HFF-Myc (cell line): ENCODE results near the gene FMO3.

Experiments
- DNase-seq: peaks from one replicate; pipeline ENCODE4 v3.0.0-alpha.2; 2011; ENCODE audit warnings: low read depth; ENCODE audit errors: extremely low read depth
- H3K4me3 ChIP-seq: replicated peaks from 2 replicates; pipeline ENCODE4 v1.5.1; 2011; ENCODE audit warnings: low read depth, mild to moderate bottlenecking, control low read depth, low read length
- TF ChIP-seq, protein P1 (sequence below): IDR thresholded peaks from 2 replicates; pipeline ENCODE4 v1.5.1; 2012; ENCODE audit warnings: mild to moderate bottlenecking, low read depth, low read length, control low read depth; ENCODE audit errors: missing control alignments

FMO3 gene

DNA sequence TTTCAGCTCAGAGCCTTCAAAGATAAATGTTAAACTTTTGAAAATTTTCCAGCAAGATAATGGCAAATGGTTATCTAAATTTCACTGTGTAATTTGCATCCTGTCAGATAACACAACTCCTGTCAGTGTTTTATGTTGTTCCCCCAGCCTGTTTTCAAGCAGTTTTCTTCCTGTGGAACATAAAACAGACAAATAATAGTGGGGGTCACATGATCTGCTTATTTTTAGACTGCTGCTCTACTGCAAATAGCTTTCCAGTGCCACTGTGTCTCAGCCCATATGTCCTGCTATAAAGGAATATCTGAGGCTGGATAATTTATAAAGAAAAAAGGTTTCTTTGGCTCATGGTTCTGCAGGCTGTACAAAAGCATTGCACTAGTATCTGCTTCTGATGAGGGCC is 32.2 kb downstream of the FMO3 start:
- no peak for DNase-seq
- H3K4me3 ChIP-seq, result no peak overlapping the region
- TF ChIP-seq, protein P1, sequence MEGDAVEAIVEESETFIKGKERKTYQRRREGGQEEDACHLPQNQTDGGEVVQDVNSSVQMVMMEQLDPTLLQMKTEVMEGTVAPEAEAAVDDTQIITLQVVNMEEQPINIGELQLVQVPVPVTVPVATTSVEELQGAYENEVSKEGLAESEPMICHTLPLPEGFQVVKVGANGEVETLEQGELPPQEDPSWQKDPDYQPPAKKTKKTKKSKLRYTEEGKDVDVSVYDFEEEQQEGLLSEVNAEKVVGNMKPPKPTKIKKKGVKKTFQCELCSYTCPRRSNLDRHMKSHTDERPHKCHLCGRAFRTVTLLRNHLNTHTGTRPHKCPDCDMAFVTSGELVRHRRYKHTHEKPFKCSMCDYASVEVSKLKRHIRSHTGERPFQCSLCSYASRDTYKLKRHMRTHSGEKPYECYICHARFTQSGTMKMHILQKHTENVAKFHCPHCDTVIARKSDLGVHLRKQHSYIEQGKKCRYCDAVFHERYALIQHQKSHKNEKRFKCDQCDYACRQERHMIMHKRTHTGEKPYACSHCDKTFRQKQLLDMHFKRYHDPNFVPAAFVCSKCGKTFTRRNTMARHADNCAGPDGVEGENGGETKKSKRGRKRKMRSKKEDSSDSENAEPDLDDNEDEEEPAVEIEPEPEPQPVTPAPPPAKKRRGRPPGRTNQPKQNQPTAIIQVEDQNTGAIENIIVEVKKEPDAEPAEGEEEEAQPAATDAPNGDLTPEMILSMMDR, result no peak

DNA sequence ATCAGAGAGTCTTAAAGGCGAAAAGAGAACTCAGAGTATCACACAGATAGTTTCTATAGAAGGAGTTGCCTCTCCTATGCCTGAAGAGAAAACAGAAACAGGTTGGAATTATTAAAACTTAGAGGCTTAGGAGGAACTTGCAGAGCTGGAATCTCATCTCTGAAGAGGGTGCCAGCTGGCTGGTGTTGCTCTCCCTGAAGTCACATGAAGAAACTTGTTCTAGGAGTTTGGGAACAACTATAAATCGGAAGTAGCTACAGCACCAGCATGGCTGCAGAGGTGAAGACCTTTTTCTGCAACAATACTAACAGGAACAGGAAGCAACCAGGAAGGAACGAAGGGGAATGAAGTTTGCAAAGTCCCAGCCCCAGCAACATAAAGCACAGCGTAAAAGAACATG is 35.8 kb downstream of the FMO3 start:
- TF ChIP-seq, protein P1, result no peak

DNA sequence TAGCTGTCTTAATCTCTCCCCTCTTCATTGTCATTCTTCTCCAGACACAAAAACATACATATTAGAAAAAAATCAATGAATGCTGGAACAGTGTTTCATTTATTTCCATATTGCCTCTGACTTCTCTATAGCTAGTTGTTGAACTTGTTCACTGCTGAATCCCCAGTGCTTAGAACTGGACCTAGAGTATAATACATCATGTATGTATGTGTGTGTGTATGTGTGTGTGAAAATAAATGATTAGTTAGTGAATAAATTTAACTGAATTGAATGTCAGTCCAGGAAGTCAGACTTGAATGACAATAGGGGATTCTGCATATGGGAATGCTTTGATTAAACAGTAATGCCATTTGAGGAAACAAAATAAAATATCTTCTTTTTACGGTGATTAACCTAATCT is 36.4 kb downstream of the FMO3 start:
- no peak for DNase-seq
- TF ChIP-seq, protein P1, result no peak
- H3K4me3 ChIP-seq, result no peak overlapping the region

More for the DNA sequence above, 35.8 kb downstream of the FMO3 start:
- no peak for DNase-seq
- no peak overlapping the region for H3K4me3 ChIP-seq

DNA sequence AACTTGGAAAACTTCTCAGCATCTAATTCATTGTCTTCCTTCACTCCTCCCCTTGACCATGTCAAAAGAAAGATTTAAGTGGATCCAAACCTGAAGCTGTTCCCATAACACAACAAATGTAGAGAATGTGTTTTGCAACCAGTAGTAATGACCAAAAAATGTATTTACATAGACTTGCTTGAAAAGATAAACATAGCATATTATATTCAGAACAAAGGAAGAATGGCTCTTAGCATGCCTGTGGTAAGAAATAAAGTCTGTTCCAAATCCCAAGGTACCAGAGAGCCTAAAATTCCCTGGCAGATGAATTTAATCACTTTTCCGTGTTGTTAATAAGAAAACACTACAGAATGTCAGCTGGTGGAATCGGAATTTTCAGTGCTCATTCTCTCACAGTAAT is 36.8 kb downstream of the FMO3 start:
- H3K4me3 ChIP-seq, result no peak overlapping the region
- peak; percentile 25 for DNase-seq
- TF ChIP-seq, protein P1, result no peak

DNA sequence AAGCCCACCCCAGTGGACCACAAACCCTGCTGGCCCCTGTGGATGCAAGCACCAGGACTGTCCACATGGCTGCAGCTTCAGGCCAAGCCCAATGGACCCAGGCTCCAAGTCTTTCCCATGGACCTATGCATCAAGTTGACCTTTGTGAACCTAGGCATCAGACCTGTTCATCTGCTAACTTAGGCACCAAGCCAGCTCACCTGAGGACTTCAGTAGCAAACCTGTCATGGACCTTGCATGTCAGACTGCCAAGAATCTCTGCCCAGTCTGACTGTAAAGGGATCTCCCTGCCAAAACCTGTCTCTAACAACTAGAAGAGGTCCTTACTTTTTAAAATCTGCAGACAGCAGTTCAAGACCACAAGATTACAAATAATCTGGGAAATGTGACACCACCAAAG is 37.8 kb downstream of the FMO3 start:
- DNase-seq, result no peak
- no peak overlapping the region for H3K4me3 ChIP-seq
- TF ChIP-seq, protein P1, result no peak

- no peak overlapping the region for H3K4me3 ChIP-seq
- TF ChIP-seq, protein P1, result no peak
- no peak for DNase-seq
Measured at GRCh38 chr1:171134204-171134923, 43.7 kb downstream of the FMO3 start.

DNA sequence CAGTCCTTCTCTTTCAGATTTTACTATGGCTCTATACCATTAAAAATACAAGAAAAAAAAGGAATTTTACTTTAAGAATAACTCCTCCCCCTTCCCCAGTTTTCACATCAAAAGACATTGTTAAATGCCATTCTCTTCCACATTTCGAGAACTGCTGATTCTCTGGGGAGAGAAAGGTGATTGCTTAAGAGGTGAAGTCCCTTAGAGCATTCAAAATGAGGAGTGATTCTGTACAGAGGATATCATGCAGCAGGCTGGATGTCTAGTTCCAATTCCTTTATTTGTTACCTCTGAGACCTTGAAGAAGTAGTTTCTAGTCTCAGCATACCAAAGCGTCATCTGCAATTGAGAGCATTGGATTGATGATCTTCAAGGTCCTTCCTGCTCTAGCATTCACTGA is 46.9 kb downstream of the FMO3 start:
- DNase-seq, result no peak
- TF ChIP-seq, protein P1, result no peak
- no peak overlapping the region for H3K4me3 ChIP-seq
